ENCODE measurements around the gene DISP3.

DISP3 gene

DNA sequence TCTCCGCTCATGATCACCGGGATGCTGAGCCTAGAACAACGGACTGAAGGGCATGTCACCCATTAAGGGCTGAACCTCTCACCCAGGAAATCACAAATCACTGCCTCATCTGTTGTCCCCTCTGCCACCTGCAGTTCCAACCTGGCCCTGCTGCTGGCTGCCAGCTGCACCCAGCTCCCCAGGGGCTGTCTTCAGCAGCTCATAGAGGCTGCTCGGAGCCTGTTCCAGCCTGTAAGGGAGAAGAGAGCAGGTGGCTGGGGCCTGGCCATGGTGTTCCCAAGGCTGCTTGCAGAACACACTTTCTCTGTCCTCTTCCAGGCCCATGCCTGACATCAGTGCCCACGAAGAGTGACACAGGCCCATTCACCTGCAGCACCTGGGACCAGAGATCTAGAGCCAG, 44.5 kb upstream of the DISP3 start:
- in situ Hi-C loops (cut with HindIII; ENCODE audit: low pct_ligation_motif_present, low sequenced_read_pairs) = no loop called here
- Histone ChIP-seq H3K27me3 (replicated peaks) (no peaks in the 10 kb centered on the region), H3K4me3 (ENCODE audit: low read depth, low read length) (no peak overlapping the region), H3K36me3 (replicated peaks) (no peaks in the 10 kb centered on the region), H3K27ac (no peak overlapping the region)
- TF ChIP-seq, protein P1, sequence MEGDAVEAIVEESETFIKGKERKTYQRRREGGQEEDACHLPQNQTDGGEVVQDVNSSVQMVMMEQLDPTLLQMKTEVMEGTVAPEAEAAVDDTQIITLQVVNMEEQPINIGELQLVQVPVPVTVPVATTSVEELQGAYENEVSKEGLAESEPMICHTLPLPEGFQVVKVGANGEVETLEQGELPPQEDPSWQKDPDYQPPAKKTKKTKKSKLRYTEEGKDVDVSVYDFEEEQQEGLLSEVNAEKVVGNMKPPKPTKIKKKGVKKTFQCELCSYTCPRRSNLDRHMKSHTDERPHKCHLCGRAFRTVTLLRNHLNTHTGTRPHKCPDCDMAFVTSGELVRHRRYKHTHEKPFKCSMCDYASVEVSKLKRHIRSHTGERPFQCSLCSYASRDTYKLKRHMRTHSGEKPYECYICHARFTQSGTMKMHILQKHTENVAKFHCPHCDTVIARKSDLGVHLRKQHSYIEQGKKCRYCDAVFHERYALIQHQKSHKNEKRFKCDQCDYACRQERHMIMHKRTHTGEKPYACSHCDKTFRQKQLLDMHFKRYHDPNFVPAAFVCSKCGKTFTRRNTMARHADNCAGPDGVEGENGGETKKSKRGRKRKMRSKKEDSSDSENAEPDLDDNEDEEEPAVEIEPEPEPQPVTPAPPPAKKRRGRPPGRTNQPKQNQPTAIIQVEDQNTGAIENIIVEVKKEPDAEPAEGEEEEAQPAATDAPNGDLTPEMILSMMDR (IDR thresholded peaks at IDR 0.05; ENCODE audit: low read depth, low read length, missing control alignments) = no peak
- no peak for DNase-seq

DNA sequence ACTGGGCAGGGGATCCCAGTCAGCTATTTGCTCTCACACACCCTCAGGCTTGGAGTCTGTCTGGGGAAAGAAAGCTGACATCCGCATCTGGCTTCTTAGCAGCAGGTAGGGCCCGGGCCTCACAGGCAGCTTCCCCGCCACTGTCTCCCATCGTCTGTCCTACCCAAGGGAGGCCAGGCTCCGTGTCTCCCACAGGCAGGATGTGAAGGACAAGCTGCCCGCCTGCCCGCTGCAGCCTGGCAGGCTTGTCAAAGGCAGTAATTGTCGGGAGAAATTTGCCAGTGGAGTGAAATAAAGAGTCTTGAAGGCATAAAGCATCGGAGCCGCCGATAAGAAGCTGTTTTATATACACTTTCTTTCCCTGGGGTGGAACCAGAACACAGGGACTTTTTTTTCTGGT, 44.0 kb upstream of the DISP3 start:
- Histone ChIP-seq H3K4me3 (ENCODE audit: low read depth, low read length) (no peak overlapping the region), H3K36me3 (replicated peaks) (no peaks in the 10 kb centered on the region), H3K27me3 (replicated peaks) (no peaks in the 10 kb centered on the region), H3K27ac (no peak overlapping the region)
- in situ Hi-C loops (cut with HindIII; ENCODE audit: low pct_ligation_motif_present, low sequenced_read_pairs) = no loop called here
- TF ChIP-seq, protein P1 (IDR thresholded peaks at IDR 0.05; ENCODE audit: low read depth, low read length, missing control alignments) = no peak
- DNase-seq = no peak

GRCh38 chr1:11438996-11439395, 40.0 kb upstream of the DISP3 start:
- no peak overlapping the region for H3K4me3 ChIP-seq (ENCODE audit: low read depth, low read length)
- no peak overlapping the region for H3K27ac ChIP-seq
- TF ChIP-seq, protein P1 (IDR thresholded peaks at IDR 0.05; ENCODE audit: low read depth, low read length, missing control alignments) = no peak
- no peaks in the 10 kb centered on the region for H3K36me3 ChIP-seq (replicated peaks)
- in situ Hi-C loops (cut with HindIII; ENCODE audit: low pct_ligation_motif_present, low sequenced_read_pairs) = no loop called here
- H3K27me3 ChIP-seq (replicated peaks) = no peaks in the 10 kb centered on the region
- DNase-seq = no peak

- Histone ChIP-seq H3K27me3 (replicated peaks) (no peaks in the 10 kb centered on the region), H3K36me3 (replicated peaks) (no peaks in the 10 kb centered on the region), H3K4me3 (ENCODE audit: low read depth, low read length) (no peak overlapping the region), H3K27ac (no peak overlapping the region)
- in situ Hi-C loops (cut with HindIII; ENCODE audit: low pct_ligation_motif_present, low sequenced_read_pairs) = no loop called here
- TF ChIP-seq, protein P1 (IDR thresholded peaks at IDR 0.05; ENCODE audit: low read depth, low read length, missing control alignments) = no peak
- no peak for DNase-seq
Measured at GRCh38 chr1:11441211-11441952, 37.6 kb upstream of the DISP3 start.

- TF ChIP-seq, protein P1 (IDR thresholded peaks at IDR 0.05; ENCODE audit: low read depth, low read length, missing control alignments) = no peak
Measured at GRCh38 chr1:11443043-11443442, 35.9 kb upstream of the DISP3 start.

More at GRCh38 chr1:11443043-11443442, 35.9 kb upstream of the DISP3 start:
- H3K27me3 ChIP-seq (replicated peaks) = no peaks in the 10 kb centered on the region
- in situ Hi-C loops (cut with HindIII; ENCODE audit: low pct_ligation_motif_present, low sequenced_read_pairs) = no loop called here
- H3K4me3 ChIP-seq (ENCODE audit: low read depth, low read length) = no peak overlapping the region
- DNase-seq = no peak
- H3K36me3 ChIP-seq (replicated peaks) = no peaks in the 10 kb centered on the region
- no peak overlapping the region for H3K27ac ChIP-seq

Measured in brain microvascular endothelial cell (primary cell).